Karpas-422 (cell line): ENCODE measurements around the gene SLC30A2. TPM values are rescaled to one million over a fixed set of nuclear protein-coding genes. Genes with fewer than 3 reads are reported as not detected.

Experiments
- DNase-seq: peaks from one replicate; pipeline ENCODE4 v3.0.0-alpha.2; 2015
- H2AFZ ChIP-seq: fragments of 200-600 bp; sonication (generic); 2 replicates; pipeline ENCODE4 v1.6.1; 2014; ENCODE audit warnings: antibody characterized with exemption, low read length, mixed read lengths
- H3K27ac ChIP-seq: fragments of 200-600 bp; sonication (generic); 2 replicates; pipeline ENCODE4 v1.5.1; 2014; ENCODE audit warnings: mild to moderate bottlenecking, low read length, moderate library complexity
- H3K27me3 ChIP-seq: fragments of 200-600 bp; sonication (generic); 2 replicates; pipeline ENCODE4 v1.6.1; 2014; ENCODE audit warnings: low read length, mixed read lengths
- H3K36me3 ChIP-seq: fragments of 200-600 bp; sonication (generic); 2 replicates; pipeline ENCODE4 v1.6.1; 2014; ENCODE audit warnings: low read length, mixed read lengths; ENCODE audit not compliant: insufficient read depth
- H3K4me1 ChIP-seq: fragments of 200-600 bp; sonication (generic); 2 replicates; pipeline ENCODE4 v1.6.1; 2014; ENCODE audit warnings: mild to moderate bottlenecking, low read length, mixed read lengths
- H3K4me2 ChIP-seq: fragments of 200-600 bp; sonication (generic); 2 replicates; pipeline ENCODE4 v1.6.1; 2014; ENCODE audit warnings: low read length, low read depth, mild to moderate bottlenecking; ENCODE audit not compliant: poor library complexity, severe bottlenecking
- H3K4me3 ChIP-seq: fragments of 200-600 bp; sonication (generic); 2 replicates; pipeline ENCODE4 v1.5.1; 2014; ENCODE audit warnings: mild to moderate bottlenecking, antibody characterized with exemption, low read length, mixed read lengths
- H3K79me2 ChIP-seq: fragments of 200-600 bp; sonication (generic); 2 replicates; pipeline ENCODE4 v1.6.1; 2014; ENCODE audit warnings: mild to moderate bottlenecking, low read length, mixed read lengths
- H3K9ac ChIP-seq: fragments of 200-600 bp; sonication (generic); 2 replicates; pipeline ENCODE4 v1.6.0; 2014; ENCODE audit warnings: low read length
- H3K9me2 ChIP-seq: fragments of 200-600 bp; sonication (generic), shearing (Covaris generic); replicated peaks from 2 replicates; pipeline ENCODE4 v1.6.0; 2014; ENCODE audit warnings: mild to moderate bottlenecking, low read length, moderate library complexity; ENCODE audit not compliant: insufficient read depth
- H3K9me3 ChIP-seq: fragments of 300-700, 200-600 bp; sonication (generic); 2 replicates; pipeline ENCODE4 v1.6.1; 2014; ENCODE audit warnings: low read length, mixed read lengths
- H4K20me1 ChIP-seq: fragments of 200-600 bp; sonication (generic); 2 replicates; pipeline ENCODE4 v1.6.1; 2014; ENCODE audit warnings: mild to moderate bottlenecking, antibody characterized with exemption, low read length, low read depth; ENCODE audit not compliant: insufficient read depth
- total RNA-seq: library from RNA; depleted of rRNA; stranded (reverse); fragments of >200 nt; shearing (Covaris generic); gene quantifications from 2 replicates; pipeline ENCODE4 v1.2.3, GENCODE V29; 2014; ENCODE audit warnings: low replicate concordance

Gene SLC30A2
- total RNA-seq, 1 experiment from 2014 or later: not detected

- no peak overlapping the region for H2AFZ ChIP-seq
- DNase-seq: no peak
Measured at GRCh38 chr1:26019641-26020315, 26.1 kb downstream of the SLC30A2 start.

GRCh38 chr1:26017606-26018005 lies 28.3 kb downstream of the SLC30A2 start:
- no peak overlapping the region for H2AFZ ChIP-seq
- H3K4me3 ChIP-seq: no peak overlapping the region
- H3K27ac ChIP-seq: no peak overlapping the region
- no peak for DNase-seq
- no peaks in the 10 kb centered on the region for H3K9me2 ChIP-seq
- H3K4me2 ChIP-seq: no peak overlapping the region
- H3K9ac ChIP-seq: no peak overlapping the region
- no peaks in the 10 kb centered on the region for H3K36me3 ChIP-seq
- H3K4me1 ChIP-seq: no peaks in the 10 kb centered on the region
- no peaks in the 10 kb centered on the region for H3K79me2 ChIP-seq
- no peaks in the 10 kb centered on the region for H3K27me3 ChIP-seq
- no peaks in the 10 kb centered on the region for H3K9me3 ChIP-seq
- H4K20me1 ChIP-seq: no peaks in the 10 kb centered on the region

More at GRCh38 chr1:26019641-26020315, 26.1 kb downstream of the SLC30A2 start:
- Histone ChIP-seq H3K9me3 (no peaks in the 10 kb centered on the region), H3K9me2 (no peaks in the 10 kb centered on the region), H3K36me3 (no peaks in the 10 kb centered on the region), H4K20me1 (no peaks in the 10 kb centered on the region), H3K79me2 (no peaks in the 10 kb centered on the region), H3K9ac (no peak overlapping the region), H3K27me3 (no peaks in the 10 kb centered on the region), H3K4me2 (no peak overlapping the region), H3K27ac (no peak overlapping the region), H3K4me1 (no peaks in the 10 kb centered on the region), H3K4me3 (no peak overlapping the region)

GRCh38 chr1:26016953-26017545 lies 28.9 kb downstream of the SLC30A2 start:
- no peak overlapping the region for H3K9ac ChIP-seq
- H2AFZ ChIP-seq: no peak overlapping the region
- no peaks in the 10 kb centered on the region for H3K9me2 ChIP-seq
- H3K79me2 ChIP-seq: no peaks in the 10 kb centered on the region
- DNase-seq: no peak
- no peaks in the 10 kb centered on the region for H3K27me3 ChIP-seq
- no peak overlapping the region for H3K4me2 ChIP-seq
- H4K20me1 ChIP-seq: no peaks in the 10 kb centered on the region
- no peaks in the 10 kb centered on the region for H3K9me3 ChIP-seq
- no peak overlapping the region for H3K27ac ChIP-seq
- no peak overlapping the region for H3K4me3 ChIP-seq
- H3K36me3 ChIP-seq: no peaks in the 10 kb centered on the region
- no peaks in the 10 kb centered on the region for H3K4me1 ChIP-seq

DNA sequence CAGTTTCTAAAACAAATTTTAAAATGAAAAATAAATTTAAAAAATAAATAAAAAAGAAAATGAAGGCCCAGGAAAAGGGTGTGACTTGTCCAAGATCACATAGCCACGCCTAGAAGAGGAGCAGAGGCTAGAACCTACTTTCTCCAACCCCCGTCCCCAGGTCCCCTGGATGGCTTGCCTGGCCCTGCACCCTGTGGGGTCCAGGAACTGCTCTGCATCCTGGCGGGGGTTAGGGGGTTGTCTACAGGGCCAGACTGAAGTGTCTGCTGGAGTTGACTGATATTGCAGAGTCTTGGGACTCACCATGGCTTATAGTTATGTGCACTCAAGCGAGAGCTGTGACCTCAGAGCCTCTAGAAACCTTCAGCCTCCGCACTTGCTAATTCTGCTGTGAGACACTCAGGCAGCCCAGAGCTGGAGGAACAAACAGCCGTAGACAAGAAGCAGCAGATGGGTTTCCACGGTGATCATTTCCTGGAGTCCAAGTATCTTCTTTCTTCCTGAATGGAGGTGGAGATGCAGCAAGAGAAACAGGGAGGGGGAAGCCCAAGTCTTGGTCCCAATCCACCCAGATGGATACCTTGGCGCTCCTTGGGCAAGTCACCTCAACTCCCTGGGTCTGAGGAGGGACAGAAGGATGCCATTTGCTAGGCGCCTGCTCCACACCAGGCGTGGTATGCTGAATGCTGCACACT lies 29.5 kb downstream of the SLC30A2 start:
- Histone ChIP-seq H2AFZ (no peak overlapping the region), H3K9me2 (no peaks in the 10 kb centered on the region), H3K27me3 (no peaks in the 10 kb centered on the region), H3K36me3 (no peaks in the 10 kb centered on the region), H3K4me1 (no peaks in the 10 kb centered on the region), H3K79me2 (no peaks in the 10 kb centered on the region), H3K4me2 (no peak overlapping the region), H3K4me3 (no peak overlapping the region), H4K20me1 (no peaks in the 10 kb centered on the region), H3K9me3 (no peaks in the 10 kb centered on the region), H3K9ac (no peak overlapping the region), H3K27ac (no peak overlapping the region)
- DNase-seq: no peak

- no peak for DNase-seq
- H3K9ac ChIP-seq: no peak overlapping the region
- H4K20me1 ChIP-seq: no peaks in the 10 kb centered on the region
- H3K27ac ChIP-seq: no peak overlapping the region
- no peaks in the 10 kb centered on the region for H3K27me3 ChIP-seq
- no peaks in the 10 kb centered on the region for H3K9me3 ChIP-seq
- H2AFZ ChIP-seq: no peak overlapping the region
- H3K36me3 ChIP-seq: no peaks in the 10 kb centered on the region
- no peaks in the 10 kb centered on the region for H3K4me1 ChIP-seq
- H3K79me2 ChIP-seq: no peaks in the 10 kb centered on the region
- H3K4me2 ChIP-seq: no peak overlapping the region
- H3K9me2 ChIP-seq: no peaks in the 10 kb centered on the region
- no peak overlapping the region for H3K4me3 ChIP-seq
Measured at GRCh38 chr1:26015358-26015757, 30.6 kb downstream of the SLC30A2 start.

GRCh38 chr1:26014179-26014578 lies 31.7 kb downstream of the SLC30A2 start:
- Histone ChIP-seq H3K36me3 (no peaks in the 10 kb centered on the region), H3K27ac (no peak overlapping the region), H3K4me1 (no peaks in the 10 kb centered on the region), H3K9me2 (no peaks in the 10 kb centered on the region), H3K4me2 (no peak overlapping the region), H4K20me1 (no peaks in the 10 kb centered on the region), H3K9ac (no peak overlapping the region), H3K9me3 (no peaks in the 10 kb centered on the region), H3K27me3 (no peaks in the 10 kb centered on the region), H2AFZ (no peak overlapping the region), H3K4me3 (no peak overlapping the region), H3K79me2 (no peaks in the 10 kb centered on the region)
- no peak for DNase-seq

DNA sequence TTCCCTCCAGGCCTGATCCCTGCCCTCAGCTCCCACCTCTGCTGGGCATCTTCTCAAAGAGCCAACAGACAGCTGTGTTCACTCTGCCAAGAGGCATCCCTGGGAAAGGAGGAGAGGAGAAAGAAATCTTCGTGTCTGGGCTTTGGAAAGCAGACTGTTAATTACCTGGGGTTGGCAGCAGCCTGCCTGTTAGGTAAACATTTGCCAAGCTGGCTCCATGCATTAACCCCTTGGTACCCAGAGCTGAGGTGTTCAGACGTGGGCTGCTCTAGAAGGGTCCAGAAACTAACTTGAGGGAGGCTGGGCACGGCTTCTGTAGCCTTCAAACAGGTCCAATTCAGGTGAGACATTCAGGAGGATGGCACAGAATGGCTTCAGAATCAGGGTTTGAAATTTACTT lies 33.1 kb downstream of the SLC30A2 start:
- no peak overlapping the region for H3K4me2 ChIP-seq
- no peaks in the 10 kb centered on the region for H3K9me3 ChIP-seq
- no peaks in the 10 kb centered on the region for H3K9me2 ChIP-seq
- no peak overlapping the region for H3K4me3 ChIP-seq
- no peak overlapping the region for H3K9ac ChIP-seq
- no peak overlapping the region for H2AFZ ChIP-seq
- no peaks in the 10 kb centered on the region for H3K27me3 ChIP-seq
- H3K4me1 ChIP-seq: no peaks in the 10 kb centered on the region
- DNase-seq: no peak
- no peaks in the 10 kb centered on the region for H3K79me2 ChIP-seq
- no peaks in the 10 kb centered on the region for H3K36me3 ChIP-seq
- H4K20me1 ChIP-seq: no peaks in the 10 kb centered on the region
- no peak overlapping the region for H3K27ac ChIP-seq

DNA sequence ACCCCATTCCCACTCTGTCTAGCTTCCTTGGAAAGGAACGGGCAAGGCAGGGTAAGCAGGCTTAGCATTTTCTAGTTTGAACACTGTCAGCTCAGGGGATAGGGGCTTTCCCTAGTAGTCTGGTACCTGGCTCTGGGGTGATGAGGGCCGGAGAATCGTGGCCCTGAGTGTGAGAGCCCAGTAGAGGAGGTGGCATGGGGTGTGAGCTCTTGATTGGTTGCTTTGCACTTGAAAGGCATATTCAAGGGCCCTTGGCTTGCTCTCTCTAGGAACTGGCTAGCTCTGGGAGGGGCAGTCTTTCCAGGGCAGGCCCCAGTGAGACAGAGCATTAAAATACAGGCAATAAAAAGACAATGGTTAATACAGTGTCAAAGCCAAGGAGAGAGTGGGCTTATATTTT lies 35.1 kb downstream of the SLC30A2 start:
- Histone ChIP-seq H2AFZ (no peak overlapping the region), H3K4me3 (no peak overlapping the region), H3K27ac (no peak overlapping the region), H3K9me3 (no peaks in the 10 kb centered on the region), H3K4me1 (no peaks in the 10 kb centered on the region), H4K20me1 (no peaks in the 10 kb centered on the region), H3K27me3 (no peaks in the 10 kb centered on the region), H3K4me2 (no peak overlapping the region), H3K9me2 (no peaks in the 10 kb centered on the region), H3K79me2 (no peaks in the 10 kb centered on the region), H3K36me3 (no peaks in the 10 kb centered on the region), H3K9ac (no peak overlapping the region)
- DNase-seq: no peak
